HG02763 (cell line): Measurements from ENCODE around the gene SERPINA4.
"Not testable (repeated sequence)": the region's sequence is repeated elsewhere in the genome, so short reads cannot be mapped to it uniquely, and the experiment has no call there.

Experiments
- ATAC-seq: cut with Tn5 transposase; IDR thresholded peaks from one replicate; pipeline ENCODE4 v1.9.1; 2021; ENCODE audit warnings: mild to moderate bottlenecking, moderate library complexity; ENCODE audit not compliant: unreplicated experiment

The SERPINA4 gene

DNA sequence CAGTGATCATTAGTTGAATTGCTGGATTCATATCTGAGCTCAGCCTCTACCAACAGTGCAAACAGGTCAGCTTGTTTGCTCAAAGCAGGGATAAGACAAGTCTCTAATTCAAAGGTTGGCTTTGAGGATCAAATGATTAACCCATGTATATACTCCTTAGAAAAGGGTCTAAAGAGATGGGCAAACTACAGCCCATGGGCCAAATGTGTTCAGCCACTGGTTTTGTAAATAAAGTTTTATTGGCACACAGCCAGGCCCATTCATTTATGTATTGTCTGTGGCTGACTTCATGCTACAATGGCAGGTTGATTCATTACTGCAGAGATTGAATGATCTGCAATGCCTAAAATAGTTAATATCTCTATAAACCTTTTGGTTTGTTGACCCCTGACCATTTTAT lies 3.1 kb downstream of the SERPINA4 start:
- ATAC-seq, result no peak

GRCh38 chr14:94568186-94568585 lies 6.9 kb downstream of the SERPINA4 start:
- no peak for ATAC-seq

DNA sequence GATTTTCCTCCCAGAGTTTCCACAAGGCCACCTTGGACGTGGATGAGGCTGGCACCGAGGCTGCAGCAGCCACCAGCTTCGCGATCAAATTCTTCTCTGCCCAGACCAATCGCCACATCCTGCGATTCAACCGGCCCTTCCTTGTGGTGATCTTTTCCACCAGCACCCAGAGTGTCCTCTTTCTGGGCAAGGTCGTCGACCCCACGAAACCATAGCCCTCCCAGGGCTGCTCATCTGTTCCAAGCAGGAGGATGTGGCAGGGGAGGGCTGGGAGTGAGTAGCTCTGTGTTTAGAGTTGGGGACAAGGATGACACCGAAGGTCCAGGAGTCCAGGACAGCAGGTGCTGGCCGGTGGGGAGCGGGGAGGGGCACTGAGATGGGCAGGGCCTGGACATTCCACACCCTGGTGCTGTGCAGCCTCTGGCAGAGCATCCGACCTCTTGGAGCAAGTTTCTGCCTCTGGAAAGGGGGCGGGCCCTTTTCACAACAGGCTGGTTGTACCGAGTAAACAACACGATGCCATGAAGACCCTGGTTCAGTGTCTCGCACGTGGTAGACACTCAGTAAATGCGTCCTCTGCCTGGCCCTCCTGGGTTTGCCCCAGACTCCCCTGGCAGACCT lies 8.2 kb downstream of the SERPINA4 start:
- no peak for ATAC-seq

DNA sequence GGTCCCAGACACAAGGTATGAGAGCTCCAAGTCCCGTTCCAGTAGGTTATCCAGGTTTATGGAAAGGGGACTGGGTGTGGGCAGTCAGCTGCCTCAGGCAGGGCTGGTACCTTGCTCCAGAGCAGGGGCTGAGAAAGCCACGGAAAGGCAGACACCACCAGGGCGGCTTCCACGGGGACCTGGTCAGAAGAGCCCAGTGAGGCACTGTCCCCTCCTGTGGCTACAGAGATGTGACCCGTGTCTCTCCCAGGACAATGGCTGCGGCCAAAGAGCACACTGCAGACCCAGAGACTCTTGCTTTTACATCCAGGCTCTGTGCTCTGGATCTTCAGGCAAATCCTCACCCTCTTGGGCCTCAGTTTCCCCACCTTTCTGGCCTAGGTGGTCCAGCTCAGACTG lies 8.8 kb downstream of the SERPINA4 start:
- ATAC-seq, result no peak

DNA sequence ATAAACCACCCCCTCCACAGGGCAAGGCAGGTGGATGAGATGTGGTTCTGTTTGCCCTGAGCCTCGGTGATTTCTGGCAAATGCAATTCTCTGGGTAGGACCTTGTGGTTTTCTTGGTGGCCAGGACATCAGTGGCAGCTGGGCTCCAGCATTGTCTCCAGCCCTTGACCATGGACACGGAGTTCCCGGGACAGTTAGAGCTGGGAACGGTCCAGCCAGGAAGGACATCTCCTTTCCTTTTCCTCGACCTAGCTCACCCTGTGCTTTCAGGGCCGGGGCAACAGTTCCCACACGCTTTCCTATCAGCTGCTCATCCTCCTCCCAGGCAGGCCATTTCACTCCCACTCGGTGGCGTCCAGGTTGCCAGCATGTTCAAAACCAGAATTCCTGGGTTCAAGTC lies 9.2 kb downstream of the SERPINA4 start:
- ATAC-seq, result no peak

- ATAC-seq, result no peak
Observed at GRCh38 chr14:94571395-94571794, 10.2 kb downstream of the SERPINA4 start.

GRCh38 chr14:94571950-94572349 lies 10.7 kb downstream of the SERPINA4 start:
- no peak for ATAC-seq

DNA sequence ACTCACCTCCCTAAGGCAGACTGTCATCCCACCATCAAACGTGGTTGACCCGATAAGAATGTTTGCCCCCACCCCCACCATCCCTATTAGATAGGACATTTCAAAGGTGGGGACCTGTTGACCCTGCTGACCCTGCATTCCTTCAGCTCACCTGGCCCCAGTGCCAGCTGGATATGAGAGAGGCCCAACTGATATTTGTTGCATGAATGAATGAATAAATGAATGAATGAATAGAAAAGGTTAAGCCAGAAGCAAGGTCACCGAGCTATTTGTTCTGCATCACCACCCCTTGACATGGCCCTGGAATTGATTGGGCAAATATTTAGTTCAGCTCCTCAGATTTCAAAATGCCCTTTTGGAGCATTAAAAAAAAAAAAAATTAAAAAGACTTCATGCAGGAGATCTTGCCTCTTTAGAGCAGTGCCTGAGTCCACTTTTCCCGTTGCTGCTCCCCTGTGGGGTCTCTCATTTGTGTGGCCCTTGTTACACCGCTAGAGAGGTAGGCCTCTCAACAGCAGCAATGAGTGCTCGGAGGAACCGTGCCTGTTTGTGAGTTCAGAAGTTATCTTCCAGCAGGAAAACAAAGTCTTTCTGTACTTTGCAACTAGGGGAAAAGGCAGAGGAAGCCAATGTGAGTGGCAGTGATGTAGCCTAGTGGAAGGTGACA lies 11.5 kb downstream of the SERPINA4 start:
- no peak for ATAC-seq

GRCh38 chr14:94573475-94574277 lies 12.4 kb downstream of the SERPINA4 start:
- no peak for ATAC-seq

DNA sequence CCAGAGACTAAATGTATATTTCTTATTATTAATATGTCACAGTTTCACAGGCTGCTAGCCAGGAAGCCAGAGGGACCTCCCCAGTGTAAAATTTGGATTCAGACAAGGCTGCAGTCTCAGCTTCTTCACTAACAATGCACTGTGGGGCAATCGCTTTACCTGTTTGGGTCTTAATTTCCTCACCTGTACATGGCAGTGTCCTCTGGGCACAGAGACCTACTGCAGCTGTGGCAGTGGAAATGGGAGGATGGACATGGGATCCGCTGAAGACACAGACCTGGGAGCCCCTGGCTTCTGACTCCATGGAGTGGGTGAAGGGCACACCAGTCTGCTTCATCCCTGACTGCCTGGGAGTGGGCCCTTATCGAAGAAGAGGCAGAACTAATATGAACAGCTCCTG lies 13.1 kb downstream of the SERPINA4 start:
- no peak for ATAC-seq

GRCh38 chr14:94575730-94576585 lies 14.7 kb downstream of the SERPINA4 start:
- ATAC-seq, result no peak

GRCh38 chr14:94577472-94577871 lies 16.2 kb downstream of the SERPINA4 start:
- not testable (repeated sequence) for ATAC-seq

DNA sequence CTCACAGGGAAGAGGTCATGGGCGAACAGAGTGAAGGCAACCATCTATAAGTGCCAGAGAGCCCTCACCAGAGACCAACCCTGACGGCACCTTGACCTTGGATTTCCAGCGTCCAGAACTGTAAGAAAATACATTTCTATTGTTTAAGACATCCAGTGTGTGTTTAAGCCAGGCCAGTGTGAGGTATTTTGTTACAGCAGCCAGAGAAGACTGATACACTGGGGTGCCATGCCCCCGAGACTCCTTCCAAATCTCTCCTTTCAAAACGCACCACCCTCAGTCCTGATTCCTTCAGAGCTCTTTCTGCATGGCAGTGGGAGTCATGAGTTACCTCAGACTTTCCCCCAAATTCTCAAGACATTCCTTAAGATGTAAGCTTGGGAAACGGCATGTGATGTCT lies 17.5 kb downstream of the SERPINA4 start:
- no peak for ATAC-seq

DNA sequence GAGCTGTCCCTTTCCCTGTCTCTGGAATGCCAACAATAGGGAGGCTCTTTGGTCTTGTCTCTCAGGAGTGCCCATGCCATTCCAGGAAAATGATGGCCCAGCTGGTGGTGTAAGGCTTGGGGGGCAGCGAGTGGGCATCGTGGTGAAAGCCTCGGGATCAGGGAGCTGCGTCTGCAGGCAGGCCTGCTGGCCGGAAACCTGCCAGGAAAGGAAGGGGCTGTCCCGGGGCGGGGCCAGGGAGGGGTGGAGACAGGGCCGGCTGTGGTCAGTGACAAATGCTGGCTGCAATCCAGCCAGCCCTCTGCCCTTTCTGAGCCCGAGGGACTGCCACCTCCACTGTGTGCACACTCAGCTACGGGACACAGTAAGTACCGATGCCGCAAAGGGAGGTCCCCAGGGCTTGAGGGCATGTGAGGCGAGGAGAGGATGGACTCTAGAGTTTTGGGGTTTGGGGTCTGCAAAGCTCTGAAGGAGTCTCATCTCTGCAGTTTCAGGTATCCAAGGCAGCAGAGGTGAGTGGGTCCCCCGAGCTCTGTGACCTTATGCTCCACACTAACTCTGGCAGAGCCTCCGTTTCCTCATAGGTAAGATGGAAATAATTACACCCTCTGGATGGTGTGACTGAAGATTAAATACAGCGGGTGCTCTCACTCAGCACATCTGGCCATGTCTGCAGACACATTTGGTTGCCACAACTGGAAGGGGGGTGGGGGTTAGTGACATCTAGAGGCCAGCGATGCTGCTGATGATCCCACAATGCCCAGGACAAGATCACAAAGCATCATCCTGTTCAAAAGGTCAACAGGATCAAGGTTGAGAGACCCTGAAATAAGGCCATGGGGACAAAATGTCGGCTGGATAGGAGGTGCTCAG lies 20.1 kb downstream of the SERPINA4 start, which contains the start of gene SERPINA5:
TSS of gene SERPINA5 (plus strand) at position 300 of the 873 bp plus-strand sequence. CDS start 5,937 bp downstream, outside the sequence.
- ATAC-seq, result no peak

GRCh38 chr14:94582199-94582750 lies 21.0 kb downstream of the SERPINA4 start:
- no peak for ATAC-seq

DNA sequence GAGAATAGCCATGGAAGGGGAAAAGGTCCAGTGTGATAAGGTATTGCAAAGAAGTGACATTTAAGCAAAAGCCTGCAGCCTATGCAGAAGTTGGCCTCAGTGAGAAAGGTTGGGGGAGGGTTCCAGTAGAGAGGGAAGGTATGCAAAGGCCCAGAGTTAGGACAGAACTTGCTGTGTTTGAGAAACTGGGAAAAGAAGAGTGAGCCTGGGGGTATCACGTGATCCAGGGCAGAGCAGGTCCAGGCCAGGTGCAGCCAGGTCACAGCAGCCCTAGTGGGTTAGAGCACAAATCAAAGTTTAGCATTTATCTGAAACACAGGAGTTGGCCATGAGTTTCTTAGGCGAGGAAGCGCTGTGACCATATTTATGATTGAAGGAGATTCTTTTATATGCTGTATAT lies 21.6 kb downstream of the SERPINA4 start:
- ATAC-seq, result no peak

DNA sequence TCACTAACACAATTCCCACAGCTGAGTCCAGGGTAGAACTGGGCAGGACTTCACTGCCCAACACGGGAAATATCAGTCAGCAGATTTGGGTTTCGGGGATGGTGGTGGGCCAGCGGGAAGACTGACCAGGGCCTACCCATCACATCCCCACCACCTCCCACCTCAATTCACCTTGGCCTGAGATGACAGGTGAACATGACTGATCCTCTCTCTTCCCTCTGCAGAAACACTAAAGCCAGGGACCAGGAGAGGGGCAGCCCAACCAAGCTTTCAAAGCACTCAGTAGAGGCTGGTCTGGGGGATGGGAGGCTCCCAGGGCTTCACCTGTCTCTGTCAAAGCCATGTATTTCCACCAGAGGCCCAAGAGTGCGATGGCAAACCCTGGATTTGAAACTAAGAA lies 22.3 kb downstream of the SERPINA4 start:
- ATAC-seq, result no peak

DNA sequence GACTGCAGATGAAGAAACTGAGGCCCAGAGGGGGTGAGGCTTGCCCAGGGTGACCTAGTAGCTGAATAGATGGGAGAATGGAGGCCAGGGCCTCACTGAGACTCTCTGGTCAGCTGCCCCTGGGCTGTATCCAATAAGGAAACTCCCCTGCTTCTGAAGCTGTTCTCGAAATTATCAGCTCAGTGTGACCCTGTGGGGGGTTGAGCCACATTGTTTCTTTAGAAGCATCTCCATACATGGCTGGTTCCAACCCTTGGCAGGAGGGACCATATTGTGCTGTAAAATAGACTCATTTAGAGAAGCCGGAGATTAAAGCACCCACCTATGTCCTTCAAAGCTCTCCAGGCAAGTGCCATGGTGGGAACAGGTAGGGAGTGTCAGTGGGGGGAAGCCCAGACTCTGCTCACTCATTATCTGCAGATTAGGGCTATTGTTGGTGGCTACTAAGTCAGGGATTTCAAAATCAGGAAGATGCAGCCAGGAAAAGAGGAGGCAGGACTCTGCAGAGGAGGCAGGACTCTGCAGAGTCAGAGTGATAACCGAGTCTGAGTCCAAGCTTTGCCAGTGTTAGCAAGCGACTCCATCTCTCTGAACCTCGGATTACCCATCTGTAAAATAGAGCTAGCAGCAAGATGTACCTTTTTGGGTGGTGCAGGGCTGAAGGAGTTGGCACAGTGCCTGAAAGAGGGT lies 23.5 kb downstream of the SERPINA4 start:
- no peak for ATAC-seq

DNA sequence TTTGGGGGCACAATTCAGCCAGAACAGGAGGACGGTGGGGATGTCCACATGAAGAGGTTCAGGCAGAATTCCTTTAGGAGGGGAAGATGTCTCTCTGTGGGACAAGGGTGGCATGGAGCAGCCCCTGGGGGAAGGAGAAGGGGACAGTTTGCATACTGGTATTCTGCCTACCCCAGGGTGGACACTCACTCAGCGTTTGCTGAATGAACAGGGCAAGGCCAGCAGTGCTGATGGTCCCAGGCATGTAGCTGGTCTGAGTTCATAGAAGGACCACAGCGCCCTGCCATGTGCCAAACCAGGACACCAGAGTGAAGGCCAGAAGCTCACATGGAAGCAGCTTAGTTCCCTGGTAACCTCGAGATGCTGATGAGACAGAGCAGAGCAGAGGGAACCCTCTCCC lies 25.4 kb downstream of the SERPINA4 start:
- ATAC-seq, result no peak
